WI38 (cell line): ENCODE measurements around the gene EEPD1.

Experiments
- H3K4me3 ChIP-seq: 2 replicates; pipeline ENCODE4 v1.5.1; 2011; ENCODE audit warnings: low read depth, mild to moderate bottlenecking, control low read depth, low read length
- CTCF ChIP-seq: IDR thresholded peaks from 2 replicates; pipeline ENCODE4 v1.5.1; 2012; ENCODE audit warnings: low read depth, mild to moderate bottlenecking, control low read depth, low read length

EEPD1 gene

GRCh38 chr7:36272211-36272566 is 119.1 kb downstream of the EEPD1 start:
- TF ChIP-seq CTCF, result no peak
- no peak overlapping the region for H3K4me3 ChIP-seq

DNA sequence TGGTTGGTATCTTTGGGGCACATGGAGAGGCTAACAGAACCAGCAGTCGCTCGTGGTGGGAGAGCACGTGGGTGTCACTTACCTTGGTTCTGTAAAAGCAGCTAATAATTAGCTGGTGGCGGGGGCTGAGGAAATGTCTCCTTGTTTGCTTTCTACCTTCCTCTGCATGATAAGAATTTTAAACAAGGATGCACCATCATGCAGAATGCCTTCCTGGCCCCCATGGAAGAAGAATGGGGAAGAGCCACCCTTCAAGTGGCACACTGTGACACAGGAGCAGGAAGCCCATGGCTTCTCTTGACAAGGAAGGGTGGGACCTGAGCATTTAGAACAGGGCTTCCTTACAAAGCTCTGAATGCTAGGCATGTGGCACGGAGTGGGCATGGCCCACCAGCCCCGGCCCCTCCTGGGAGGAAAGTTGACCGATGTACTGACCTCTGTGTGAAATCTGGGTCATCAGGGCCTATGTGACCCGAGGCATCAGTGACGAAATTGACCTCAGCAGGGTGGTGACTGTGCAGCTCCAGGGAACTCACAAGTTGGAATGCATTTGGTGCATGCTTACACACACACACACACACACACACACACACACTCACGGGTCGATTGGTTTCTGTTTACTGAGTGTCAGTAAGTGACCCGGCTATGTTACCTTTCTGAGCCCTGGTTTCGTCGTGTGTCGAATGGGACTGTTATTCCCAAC is 119.7 kb downstream of the EEPD1 start:
- H3K4me3 ChIP-seq, result no peak overlapping the region
- TF ChIP-seq CTCF, result no peak

GRCh38 chr7:36273836-36274235 is 120.8 kb downstream of the EEPD1 start:
- TF ChIP-seq CTCF, result no peak
- H3K4me3 ChIP-seq, result no peak overlapping the region

- H3K4me3 ChIP-seq, result no peak overlapping the region
These were observed 122.8 kb downstream of the EEPD1 start for GRCh38 chr7:36275735-36276284.

GRCh38 chr7:36276428-36277248 is 123.6 kb downstream of the EEPD1 start:
- H3K4me3 ChIP-seq, result no peak overlapping the region
- no peak for TF ChIP-seq CTCF

More at GRCh38 chr7:36275735-36276284, 122.8 kb downstream of the EEPD1 start:
- TF ChIP-seq CTCF, result no peak

DNA sequence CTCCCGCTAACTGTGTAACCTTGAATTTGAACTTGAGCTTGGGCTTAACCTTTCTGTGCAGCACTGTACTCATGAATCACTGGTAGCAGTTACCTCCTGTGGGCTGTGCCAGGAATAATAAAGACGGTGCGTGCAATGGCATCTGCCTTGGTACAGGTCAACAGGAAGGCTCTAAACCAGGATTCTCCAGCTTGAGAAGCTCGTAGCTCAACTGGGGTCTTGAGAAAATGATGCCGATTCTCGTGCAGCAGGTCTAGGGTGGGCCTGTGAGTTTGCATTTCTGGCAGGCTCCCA is 124.1 kb downstream of the EEPD1 start:
- no peak overlapping the region for H3K4me3 ChIP-seq
- no peak for TF ChIP-seq CTCF

DNA sequence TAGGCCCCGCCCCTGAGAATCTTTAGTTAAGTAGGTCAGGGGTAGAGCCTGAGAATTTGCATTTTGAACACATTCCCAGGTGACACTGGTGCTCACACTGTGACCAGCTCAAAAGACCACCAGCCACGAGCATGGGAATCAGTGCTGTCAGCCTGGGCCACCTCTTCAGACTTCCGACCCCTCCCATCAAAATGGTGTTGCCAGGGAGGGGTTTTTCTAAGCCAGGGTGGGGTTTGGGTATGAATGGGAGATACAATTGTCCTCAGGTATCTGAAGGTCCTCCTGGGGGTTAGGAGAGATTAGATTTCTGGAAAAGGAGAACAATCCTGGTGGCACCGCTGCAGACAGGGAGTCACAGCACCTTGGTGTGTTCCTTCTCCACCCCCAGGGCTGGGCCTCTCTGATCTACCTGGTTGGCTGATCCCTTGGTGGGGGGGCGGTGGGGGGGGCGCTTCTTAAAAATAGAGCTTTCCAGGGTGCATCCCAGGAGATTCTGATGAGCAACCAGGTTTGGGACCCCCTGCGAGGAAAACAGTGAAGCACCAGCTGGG is 125.1 kb downstream of the EEPD1 start:
- no peak overlapping the region for H3K4me3 ChIP-seq
- no peak for TF ChIP-seq CTCF
